ENCODE results near the gene PTMA. TPM values are rescaled to one million over a fixed set of nuclear protein-coding genes. Genes with fewer than 3 reads are reported as not detected.

Gene PTMA
- total RNA-seq, 1 experiment from 2014 or later, result 1,260 TPM

DNA sequence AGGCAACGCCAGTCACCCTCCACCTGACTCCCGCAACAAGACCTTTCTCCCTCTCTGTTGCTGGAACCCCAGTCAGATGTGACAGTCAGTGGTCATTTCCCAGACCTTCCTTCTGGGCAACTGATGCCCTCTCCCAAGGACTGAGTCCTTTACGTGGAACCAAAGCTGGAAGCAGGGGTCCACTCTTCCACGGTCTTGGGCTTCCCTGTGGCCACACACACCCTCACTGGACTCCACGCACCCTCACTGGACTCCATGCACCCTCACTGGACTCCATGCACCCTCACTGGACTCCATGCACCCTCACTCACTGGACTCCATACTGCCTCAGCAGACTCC lies 7.1 kb downstream of the PTMA start:
- Histone ChIP-seq H3K36me3 (ENCODE audit: low read depth) (peaks cover 18% of the 10 kb centered on the region), H3F3A (ENCODE audit: insufficient read depth, low read depth) (peaks cover 54% of the 10 kb centered on the region), H3K4me3 (no peak overlapping the region), H2AFZ (no peak overlapping the region), H3K9me3 (ENCODE audit: insufficient read depth, low read depth) (no peaks in the 10 kb centered on the region), H3K27ac (no peak overlapping the region), H3K79me2 (ENCODE audit: low read depth) (peaks cover 28% of the 10 kb centered on the region), H3K4me1 (replicated peaks; ENCODE audit: insufficient read depth) (peaks cover 30% of the 10 kb centered on the region), H3K4me2 (no peak overlapping the region), H4K20me1 (ENCODE audit: insufficient read depth) (peaks cover 34% of the 10 kb centered on the region), H3K27me3 (ENCODE audit: insufficient read depth, low read depth) (no peaks in the 10 kb centered on the region), H3K9me2 (ENCODE audit: insufficient read depth) (no peaks in the 10 kb centered on the region)
- CTCF ChIA-PET, result interaction anchor here (0.6 to 3.2 kb wide), 6 partner anchors 35 to 102 kb away, joined by 3 to 32 read pairs (median 8); no protein-coding TSS in a partner anchor
- DNase-seq, result no peak
- intact Hi-C loops (cut with micrococcal nuclease; ENCODE audit: unreplicated experiment), result loop anchor here (1.0 to 10.0 kb wide), 4 partner anchors 38 to 251 kb away; partner anchors contain the start of genes NCL and PDE6D
- TF ChIP-seq EZH2 (IDR thresholded peaks at IDR 0.05; ENCODE audit: low read depth), result no peak
- TF ChIP-seq, protein P1, sequence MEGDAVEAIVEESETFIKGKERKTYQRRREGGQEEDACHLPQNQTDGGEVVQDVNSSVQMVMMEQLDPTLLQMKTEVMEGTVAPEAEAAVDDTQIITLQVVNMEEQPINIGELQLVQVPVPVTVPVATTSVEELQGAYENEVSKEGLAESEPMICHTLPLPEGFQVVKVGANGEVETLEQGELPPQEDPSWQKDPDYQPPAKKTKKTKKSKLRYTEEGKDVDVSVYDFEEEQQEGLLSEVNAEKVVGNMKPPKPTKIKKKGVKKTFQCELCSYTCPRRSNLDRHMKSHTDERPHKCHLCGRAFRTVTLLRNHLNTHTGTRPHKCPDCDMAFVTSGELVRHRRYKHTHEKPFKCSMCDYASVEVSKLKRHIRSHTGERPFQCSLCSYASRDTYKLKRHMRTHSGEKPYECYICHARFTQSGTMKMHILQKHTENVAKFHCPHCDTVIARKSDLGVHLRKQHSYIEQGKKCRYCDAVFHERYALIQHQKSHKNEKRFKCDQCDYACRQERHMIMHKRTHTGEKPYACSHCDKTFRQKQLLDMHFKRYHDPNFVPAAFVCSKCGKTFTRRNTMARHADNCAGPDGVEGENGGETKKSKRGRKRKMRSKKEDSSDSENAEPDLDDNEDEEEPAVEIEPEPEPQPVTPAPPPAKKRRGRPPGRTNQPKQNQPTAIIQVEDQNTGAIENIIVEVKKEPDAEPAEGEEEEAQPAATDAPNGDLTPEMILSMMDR (conservative IDR thresholded peaks at IDR 0.05), result peak; percentile 61; the same call in 1 of the 2 replicates
- no TSS peak for BruUV-seq (replicated peaks)
- POLR2A ChIA-PET (ENCODE audit: unreplicated experiment), result interaction anchor here (1.9 kb wide), 1 partner anchor 38 kb away, joined by 12 read pairs; no protein-coding TSS in a partner anchor

DNA sequence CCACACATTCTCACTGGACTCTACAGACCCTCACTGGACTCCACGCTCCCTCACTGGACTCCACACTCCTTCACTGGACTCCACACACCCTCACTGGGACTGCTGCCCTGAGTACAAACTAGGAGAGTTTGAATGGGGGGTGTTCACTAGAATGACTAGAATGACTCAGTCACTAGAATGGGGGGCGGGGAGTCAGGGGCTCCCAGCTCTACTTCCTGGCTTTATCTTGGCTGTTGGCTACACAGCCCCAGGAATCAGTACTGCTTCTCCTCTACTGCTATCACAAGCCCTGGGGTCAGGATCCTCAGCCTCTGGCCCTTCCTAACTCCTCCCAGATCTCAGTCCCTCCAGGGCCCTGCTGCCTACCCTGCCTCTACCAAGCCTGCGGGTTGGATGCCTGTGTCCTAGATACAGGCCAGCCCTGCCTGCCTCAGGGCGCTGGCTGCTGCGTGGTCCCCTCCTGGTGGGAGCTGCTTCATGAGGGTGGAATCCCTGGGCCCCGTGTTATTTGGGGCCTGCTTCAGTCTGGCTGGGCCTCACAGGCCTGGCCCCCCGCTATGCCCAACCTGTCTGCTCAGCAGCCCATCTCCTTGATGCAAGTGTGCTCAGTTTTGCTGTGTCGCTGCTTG lies 7.8 kb downstream of the PTMA start:
- Histone ChIP-seq H3K79me2 (ENCODE audit: low read depth) (peaks cover 21% of the 10 kb centered on the region), H4K20me1 (ENCODE audit: insufficient read depth) (peaks cover 27% of the 10 kb centered on the region), H3K4me3 (no peak overlapping the region), H2AFZ (no peak overlapping the region), H3K4me1 (replicated peaks; ENCODE audit: insufficient read depth) (peaks cover 30% of the 10 kb centered on the region), H3K36me3 (ENCODE audit: low read depth) (peaks cover 18% of the 10 kb centered on the region), H3K27ac (no peak overlapping the region), H3K4me2 (no peak overlapping the region), H3K27me3 (ENCODE audit: insufficient read depth, low read depth) (no peaks in the 10 kb centered on the region), H3K9me2 (ENCODE audit: insufficient read depth) (no peaks in the 10 kb centered on the region), H3F3A (ENCODE audit: insufficient read depth, low read depth) (peaks cover 49% of the 10 kb centered on the region), H3K9me3 (ENCODE audit: insufficient read depth, low read depth) (no peaks in the 10 kb centered on the region)
- DNase-seq, result no peak
- ChIA-PET POLR2A (ENCODE audit: unreplicated experiment) (no interaction called here), CTCF (interaction anchor here (0.6 to 3.2 kb wide), 5 partner anchors 36 to 155 kb away, joined by 3 to 32 read pairs (median 3); no protein-coding TSS in a partner anchor)
- TF ChIP-seq, protein P1 (conservative IDR thresholded peaks at IDR 0.05), result no peak
- TF ChIP-seq EZH2 (IDR thresholded peaks at IDR 0.05; ENCODE audit: low read depth), result no peak
- intact Hi-C loops (cut with micrococcal nuclease; ENCODE audit: unreplicated experiment), result loop anchor here (1.0 to 10.0 kb wide), 4 partner anchors 39 to 251 kb away; partner anchors contain the start of genes NCL and PDE6D
- no TSS peak for BruUV-seq (replicated peaks)

DNA sequence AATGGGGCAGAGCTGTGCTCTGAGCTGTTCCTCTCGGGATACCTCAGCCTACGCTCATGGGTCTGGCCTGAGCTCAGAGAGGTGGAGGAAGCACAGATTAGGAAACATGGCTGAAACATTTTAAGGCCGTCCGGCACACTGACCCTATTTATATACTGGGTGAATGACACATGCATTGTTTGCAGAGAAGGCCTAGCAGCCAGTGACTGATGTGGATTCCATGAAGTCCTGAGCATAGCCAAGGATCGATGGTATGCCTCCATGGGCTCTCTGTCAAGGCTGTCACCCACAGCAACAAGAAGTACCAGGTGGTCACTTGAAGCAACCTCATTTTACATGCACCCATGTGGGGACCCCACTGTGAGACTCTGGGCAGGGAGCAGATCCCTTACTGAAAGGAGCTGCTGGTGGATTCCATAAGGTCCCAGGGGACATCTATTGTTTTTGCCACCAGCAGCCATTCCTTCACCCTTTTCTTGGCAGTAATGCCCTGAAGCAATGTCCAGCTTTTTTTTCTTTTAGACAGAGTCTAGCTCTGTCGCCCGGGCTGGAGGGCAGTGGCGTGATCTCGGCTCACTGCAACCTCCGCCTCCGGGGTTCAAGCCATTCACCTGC lies 8.4 kb downstream of the PTMA start:
- intact Hi-C loops (cut with micrococcal nuclease; ENCODE audit: unreplicated experiment), result loop anchor here (5.0 to 10.0 kb wide), 2 partner anchors 66 to 252 kb away; partner anchors contain the start of genes NCL and PDE6D
- Histone ChIP-seq H3K4me1 (replicated peaks; ENCODE audit: insufficient read depth) (peaks cover 23% of the 10 kb centered on the region), H3K9me3 (ENCODE audit: insufficient read depth, low read depth) (no peaks in the 10 kb centered on the region), H3K27ac (no peak overlapping the region), H3K79me2 (ENCODE audit: low read depth) (peaks cover 15% of the 10 kb centered on the region), H3K36me3 (ENCODE audit: low read depth) (peaks cover 12% of the 10 kb centered on the region), H3K4me3 (no peak overlapping the region), H3F3A (ENCODE audit: insufficient read depth, low read depth) (peaks cover 42% of the 10 kb centered on the region), H3K27me3 (ENCODE audit: insufficient read depth, low read depth) (no peaks in the 10 kb centered on the region), H3K4me2 (no peak overlapping the region), H4K20me1 (ENCODE audit: insufficient read depth) (peaks cover 21% of the 10 kb centered on the region), H2AFZ (no peak overlapping the region), H3K9me2 (ENCODE audit: insufficient read depth) (no peaks in the 10 kb centered on the region)
- DNase-seq, result no peak
- TF ChIP-seq, protein P1 (conservative IDR thresholded peaks at IDR 0.05), result no peak
- TF ChIP-seq EZH2 (IDR thresholded peaks at IDR 0.05; ENCODE audit: low read depth), result no peak
- POLR2A ChIA-PET (ENCODE audit: unreplicated experiment), result interaction anchor here (0.6 kb wide), 1 partner anchor 203 kb away, joined by 5 read pairs; no protein-coding TSS in a partner anchor
- no TSS peak for BruUV-seq (replicated peaks)
- CTCF ChIA-PET, result interaction anchor here (0.6 to 3.2 kb wide), 5 partner anchors 39 to 156 kb away, joined by 3 to 32 read pairs (median 4); no protein-coding TSS in a partner anchor
